CD4-positive, alpha-beta T cell treated with Interleukin-6 at 100 ng/mL for 8 hours (primary cell): Measurements from ENCODE around the gene MYL5.
"Not testable (repeated sequence)": the region's sequence is repeated elsewhere in the genome, so short reads cannot be mapped to it uniquely, and the experiment has no call there.

Source experiments
- DNase-seq: peaks from one replicate; pipeline ENCODE4 v3.0.0-alpha.2; 2020; ENCODE audit warnings: mixed read lengths, low spot score

MYL5 gene

GRCh38 chr4:705278-706082 is 31.1 kb downstream of the MYL5 start, which contains the start of gene PCGF3:
Gene PCGF3 (plus strand): TSS chr4:705832. CDS start chr4:733681, 27,849 bp downstream.
- peak; percentile 96 for DNase-seq

- not testable (repeated sequence) for DNase-seq
These were observed 31.8 kb downstream of the MYL5 start for GRCh38 chr4:706083-706633.

- DNase-seq = no peak
These were observed 32.7 kb downstream of the MYL5 start for GRCh38 chr4:706834-707598.

GRCh38 chr4:707929-708630 is 33.7 kb downstream of the MYL5 start:
- no peak for DNase-seq

- DNase-seq = no peak
These were observed 34.2 kb downstream of the MYL5 start for GRCh38 chr4:708631-708933.

GRCh38 chr4:709348-709747 is 35.0 kb downstream of the MYL5 start:
- no peak for DNase-seq

- DNase-seq = no peak
These were observed 35.8 kb downstream of the MYL5 start for GRCh38 chr4:710116-710515.

- no peak for DNase-seq
These were observed 36.6 kb downstream of the MYL5 start for GRCh38 chr4:710916-711315.

GRCh38 chr4:712093-712492 is 37.8 kb downstream of the MYL5 start:
- no peak for DNase-seq

GRCh38 chr4:712916-713632 is 38.7 kb downstream of the MYL5 start:
- DNase-seq = no peak

GRCh38 chr4:714087-714486 is 39.7 kb downstream of the MYL5 start:
- DNase-seq = no peak

GRCh38 chr4:717601-718320 is 43.4 kb downstream of the MYL5 start:
- no peak for DNase-seq

- DNase-seq = no peak
These were observed 44.1 kb downstream of the MYL5 start for GRCh38 chr4:718460-718859.

- no peak for DNase-seq
These were observed 45.9 kb downstream of the MYL5 start for GRCh38 chr4:720111-720860.

GRCh38 chr4:721261-722168 is 47.2 kb downstream of the MYL5 start:
- no peak for DNase-seq

GRCh38 chr4:722169-722725 is 47.9 kb downstream of the MYL5 start:
- DNase-seq = no peak

- DNase-seq = no peak
These were observed 48.6 kb downstream of the MYL5 start for GRCh38 chr4:722851-723360.

- no peak for DNase-seq
These were observed 49.6 kb downstream of the MYL5 start for GRCh38 chr4:723751-724530.
